HepG2 (cell line): ENCODE data around the gene CLIP2. TPM values are rescaled to one million over a fixed set of nuclear protein-coding genes. Genes with fewer than 3 reads are reported as not detected.

ENCODE experiments used
- ATAC-seq: fragments of 200-7000 bp; cut with Tn5 transposase; 3 replicates; pipeline ENCODE4 v1.9.1; 2020; ENCODE audit warnings: mild to moderate bottlenecking, moderate library complexity
- BruUV-seq: library from RNA; stranded (reverse); fragments of 400-500 nt; replicated peaks from 2 replicates; lab custom pipeline; 2021; lab: Mats Ljungman, UMichigan
- CTCF ChIA-PET: fragments of 300-600 bp; formaldehyde crosslinking; extraction: SDS; loops from one replicate; lab custom pipeline; 2021; ENCODE audit warnings: low total read pairs, inconsistent platforms, low intra/inter-chr PET ratio; lab: Yijun Ruan, JAX
- POLR2A ChIA-PET: fragments of 350-600 bp; sonication (Branson Sonifier 250); formaldehyde crosslinking; loops from one replicate; lab custom pipeline; 2020; ENCODE audit warnings: antibody characterized with exemption, inconsistent platforms; lab: Yijun Ruan, JAX
- DNase-seq: peaks from one replicate; pipeline ENCODE4 v3.0.0-alpha.2; 2015; ENCODE audit warnings: low spot score
- FAIRE-seq: peaks from 3 replicates; lab custom pipeline; 2011; peaks lifted over from hg19 to GRCh38; lab: Jason Lieb, UNC
- H2AFZ ChIP-seq: one replicate; pipeline ENCODE4 v1.6.1; 2011; ENCODE audit warnings: low read length, inconsistent platforms
- H3K27ac ChIP-seq: fragments of 300-600 bp; 3 replicates; pipeline ENCODE4 v1.8.0; 2011; ENCODE audit warnings: mixed run types, mild to moderate bottlenecking, mixed read lengths, low read length, inconsistent platforms; ENCODE audit not compliant: insufficient read depth; ENCODE audit errors: extremely low read length
- H3K27me3 ChIP-seq, 2 experiments: fragments of 200-600 bp in 1 of 2; 2 replicates in 1 of 2; 3 replicates in 1 of 2; pipeline versions ENCODE4 v1.6.0 to v1.8.0; 2011; ENCODE audit warnings: low read length in 2 of 2, mild to moderate bottlenecking in 2 of 2, moderate library complexity in 2 of 2, inconsistent platforms in 1 of 2; ENCODE audit not compliant: insufficient read depth in 2 of 2, control insufficient read depth in 1 of 2
- H3K36me3 ChIP-seq, 2 experiments: fragments of 200-600 bp in 1 of 2; replicated peaks in 1 of 2; 2 replicates in 1 of 2; 3 replicates in 1 of 2; pipeline versions ENCODE4 v1.5.1 to v1.8.0; 2011; ENCODE audit warnings: low read length in 2 of 2, inconsistent platforms in 1 of 2; ENCODE audit not compliant: insufficient read depth in 2 of 2, control insufficient read depth in 1 of 2
- H3K4me1 ChIP-seq: 2 replicates; pipeline ENCODE4 v1.5.1; 2012; ENCODE audit warnings: low read length, inconsistent platforms; ENCODE audit not compliant: insufficient read depth
- H3K4me2 ChIP-seq: 2 replicates; pipeline ENCODE4 v1.6.0; 2011; ENCODE audit warnings: low read depth, low read length, inconsistent platforms
- H3K4me3 ChIP-seq, 3 experiments: fragments of 200-600 bp in 1 of 3; sonication (generic), shearing (Covaris generic) in 1 of 3; replicated peaks in 1 of 3; 2 replicates each; pipeline ENCODE4 v1.5.1; 2011 to 2016; ENCODE audit warnings: low read length in 3 of 3, inconsistent platforms in 2 of 3, low read depth in 2 of 3, mild to moderate bottlenecking in 2 of 3, control low read depth in 1 of 3, mixed read lengths in 1 of 3; ENCODE audit not compliant: insufficient read depth in 1 of 3
- H3K79me2 ChIP-seq: one replicate; pipeline ENCODE4 v1.6.1; 2011; ENCODE audit warnings: low read length, inconsistent platforms; ENCODE audit not compliant: insufficient read depth
- H3K9ac ChIP-seq: 2 replicates; pipeline ENCODE4 v1.6.0; 2011; ENCODE audit warnings: mild to moderate bottlenecking, low read depth, low read length, inconsistent platforms; ENCODE audit not compliant: insufficient read depth
- H3K9me3 ChIP-seq: 2 replicates; pipeline ENCODE4 v1.5.1; 2012; ENCODE audit warnings: mild to moderate bottlenecking, low read length
- H4K20me1 ChIP-seq: 2 replicates; pipeline ENCODE4 v1.6.0; 2011; ENCODE audit warnings: inconsistent platforms, mild to moderate bottlenecking, low read length, moderate library complexity; ENCODE audit not compliant: insufficient read depth
- AGO1 ChIP-seq: fragments of 200-400 bp; formaldehyde crosslinking; IDR thresholded peaks from 2 replicates; pipeline ENCODE4 v1.6.1; 2017; ENCODE audit warnings: mild to moderate bottlenecking, low read depth, low read length, moderate library complexity; ENCODE audit not compliant: poor library complexity, severe bottlenecking
- ARNT ChIP-seq: fragments of 450-650 bp; IDR thresholded peaks from 2 replicates; pipeline ENCODE4 v1.6.1; 2017
- ARNT2 ChIP-seq: sonication (generic); formaldehyde crosslinking; IDR thresholded peaks from 2 replicates; pipeline ENCODE4 v1.8.0; 2022; ENCODE audit warnings: mild to moderate bottlenecking, low read depth, missing genetic modification reagents, moderate library complexity
- ATRX ChIP-seq: sonication (generic); formaldehyde crosslinking; IDR thresholded peaks from 2 replicates; pipeline ENCODE4 v1.4.0; 2020; ENCODE audit warnings: missing genetic modification reagents, borderline replicate concordance
- DPF2 ChIP-seq: sonication (generic); formaldehyde crosslinking; IDR thresholded peaks from 2 replicates; pipeline ENCODE4 v1.4.0; 2020; ENCODE audit warnings: mild to moderate bottlenecking, low read depth, missing genetic modification reagents, borderline replicate concordance
- FOSL1 ChIP-seq: sonication (generic); formaldehyde crosslinking; IDR thresholded peaks from 2 replicates; pipeline ENCODE4 v1.9.0; 2021; ENCODE audit warnings: missing genetic modification reagents, borderline replicate concordance
- MIXL1 ChIP-seq: IDR thresholded peaks from 2 replicates; pipeline ENCODE4 v1.6.1; 2016
- NCOA1 ChIP-seq: sonication (generic); formaldehyde crosslinking; IDR thresholded peaks from 2 replicates; pipeline ENCODE4 v1.9.0; 2021; ENCODE audit warnings: missing genetic modification reagents
- RARA ChIP-seq: IDR thresholded peaks from 2 replicates; pipeline ENCODE4 v1.6.1; 2016; ENCODE audit warnings: missing genetic modification reagents, missing compliant biosample characterization
- ZKSCAN5 ChIP-seq: sonication (generic); formaldehyde crosslinking; IDR thresholded peaks from 2 replicates; pipeline ENCODE4 v1.5.1; 2020; ENCODE audit warnings: mild to moderate bottlenecking, missing genetic modification reagents
- ZNF644 ChIP-seq: IDR thresholded peaks from 2 replicates; pipeline ENCODE4 v1.6.1; 2016; ENCODE audit warnings: low read depth
- WGBS: methylation state at CpG from one replicate; pipeline ENCODE4 v1.1.6; 2017; ENCODE audit warnings: low lambda C conversion rate; 5-methylcytosine and 5-hydroxymethylcytosine counted together
- in situ Hi-C: cut with HindIII; loops from 2 replicates; pipeline ENCODE4 v1.10.0; 2017; ENCODE audit warnings: low pct_unique_long_range_greater_than_20kb; ENCODE audit not compliant: extremely low pct_ligation_motif_present
- intact Hi-C: fragments of 100-400 bp; cut with micrococcal nuclease; formaldehyde crosslinking; loops from one replicate; pipeline ENCODE4 v1.10.0; 2022; ENCODE audit not compliant: unreplicated experiment
- polyA plus RNA-seq, 8 experiments: library from polyadenylated mRNA; depleted of rRNA in 3 of 8; stranded (reverse) in 7 of 8; unstranded in 1 of 8; fragments of >200 nt; fragmentation: Illumina TruSeq in 4 of 8; extraction: Trizol in 4 of 8; gene quantifications; 2 replicates each; pipeline versions ENCODE4 v1.2.1 to v1.2.3, GENCODE V29; 2011 to 2016; ENCODE audit warnings: low read depth in 4 of 8, missing spikeins in 1 of 8, mixed read lengths in 1 of 8; ENCODE audit not compliant: insufficient read depth in 1 of 8
- total RNA-seq, 5 experiments: library from RNA; depleted of rRNA; stranded (reverse); fragments of >200 nt; fragmentation: Illumina TruSeq; extraction: Trizol; gene quantifications; 2 replicates each; pipeline ENCODE4 v1.2.3, GENCODE V29; 2016; ENCODE audit warnings: low read depth in 1 of 5
- TF ChIP-seq, protein P1 (sequence below): sonication (generic); formaldehyde crosslinking; IDR thresholded peaks from 2 replicates; pipeline ENCODE4 v1.5.0; 2020; ENCODE audit warnings: mild to moderate bottlenecking, missing genetic modification reagents
- TF ChIP-seq, protein P2 (sequence below): sonication (generic); formaldehyde crosslinking; IDR thresholded peaks from 2 replicates; pipeline ENCODE4 v1.4.0; 2020; ENCODE audit warnings: mild to moderate bottlenecking, missing genetic modification reagents
- TF ChIP-seq, protein P3 (sequence below), 2 experiments: sonication (generic) in 1 of 2; formaldehyde crosslinking in 1 of 2; IDR thresholded peaks; 2 replicates each; pipeline versions ENCODE4 v1.4.0 to v1.6.1; 2018 to 2020; ENCODE audit warnings: missing genetic modification reagents in 2 of 2, borderline replicate concordance in 1 of 2, low read depth in 1 of 2, mild to moderate bottlenecking in 1 of 2, missing biosample characterization in 1 of 2

Gene CLIP2
- total and polyA plus RNA-seq, 2 of the 13 experiments (the other 11 are each of a cell fraction or from before 2014, with no cell fraction given), result 6.5 to 17.4 TPM

- CTCF ChIA-PET, result no interaction called here
- BruUV-seq, result no TSS peak
- H3K9ac ChIP-seq, result no peak overlapping the region
- 0 out of 2 replicates have a peak, but pooled peaks cover under 1% of the 10 kb centered on the region for H3K4me1 ChIP-seq
- intact Hi-C loops (no loop called here), in situ Hi-C loops (no loop called here)
- H3K27ac ChIP-seq, result no peak overlapping the region
- no peak; the same call in 2 of the 3 replicates for ATAC-seq
- TF ChIP-seq, protein P1, sequence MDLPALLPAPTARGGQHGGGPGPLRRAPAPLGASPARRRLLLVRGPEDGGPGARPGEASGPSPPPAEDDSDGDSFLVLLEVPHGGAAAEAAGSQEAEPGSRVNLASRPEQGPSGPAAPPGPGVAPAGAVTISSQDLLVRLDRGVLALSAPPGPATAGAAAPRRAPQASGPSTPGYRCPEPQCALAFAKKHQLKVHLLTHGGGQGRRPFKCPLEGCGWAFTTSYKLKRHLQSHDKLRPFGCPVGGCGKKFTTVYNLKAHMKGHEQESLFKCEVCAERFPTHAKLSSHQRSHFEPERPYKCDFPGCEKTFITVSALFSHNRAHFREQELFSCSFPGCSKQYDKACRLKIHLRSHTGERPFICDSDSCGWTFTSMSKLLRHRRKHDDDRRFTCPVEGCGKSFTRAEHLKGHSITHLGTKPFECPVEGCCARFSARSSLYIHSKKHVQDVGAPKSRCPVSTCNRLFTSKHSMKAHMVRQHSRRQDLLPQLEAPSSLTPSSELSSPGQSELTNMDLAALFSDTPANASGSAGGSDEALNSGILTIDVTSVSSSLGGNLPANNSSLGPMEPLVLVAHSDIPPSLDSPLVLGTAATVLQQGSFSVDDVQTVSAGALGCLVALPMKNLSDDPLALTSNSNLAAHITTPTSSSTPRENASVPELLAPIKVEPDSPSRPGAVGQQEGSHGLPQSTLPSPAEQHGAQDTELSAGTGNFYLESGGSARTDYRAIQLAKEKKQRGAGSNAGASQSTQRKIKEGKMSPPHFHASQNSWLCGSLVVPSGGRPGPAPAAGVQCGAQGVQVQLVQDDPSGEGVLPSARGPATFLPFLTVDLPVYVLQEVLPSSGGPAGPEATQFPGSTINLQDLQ (CRISPR knock-in tag), result no peak
- TF ChIP-seq RARA (CRISPR knock-in tag), result no peak
- no peak for TF ChIP-seq ATRX (CRISPR knock-in tag)
- TF ChIP-seq NCOA1 (CRISPR knock-in tag), result no peak
- TF ChIP-seq, protein P2, sequence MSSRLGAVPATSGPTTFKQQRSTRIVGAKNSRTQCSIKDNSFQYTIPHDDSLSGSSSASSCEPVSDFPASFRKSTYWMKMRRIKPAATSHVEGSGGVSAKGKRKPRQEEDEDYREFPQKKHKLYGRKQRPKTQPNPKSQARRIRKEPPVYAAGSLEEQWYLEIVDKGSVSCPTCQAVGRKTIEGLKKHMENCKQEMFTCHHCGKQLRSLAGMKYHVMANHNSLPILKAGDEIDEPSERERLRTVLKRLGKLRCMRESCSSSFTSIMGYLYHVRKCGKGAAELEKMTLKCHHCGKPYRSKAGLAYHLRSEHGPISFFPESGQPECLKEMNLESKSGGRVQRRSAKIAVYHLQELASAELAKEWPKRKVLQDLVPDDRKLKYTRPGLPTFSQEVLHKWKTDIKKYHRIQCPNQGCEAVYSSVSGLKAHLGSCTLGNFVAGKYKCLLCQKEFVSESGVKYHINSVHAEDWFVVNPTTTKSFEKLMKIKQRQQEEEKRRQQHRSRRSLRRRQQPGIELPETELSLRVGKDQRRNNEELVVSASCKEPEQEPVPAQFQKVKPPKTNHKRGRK (CRISPR knock-in tag), result no peak
- TF ChIP-seq MIXL1 (CRISPR knock-in tag), result no peak
- no peak for TF ChIP-seq DPF2 (CRISPR knock-in tag)
- no peak for TF ChIP-seq ZNF644 (CRISPR knock-in tag)
- TF ChIP-seq ARNT, result no peak
- TF ChIP-seq ZKSCAN5 (CRISPR knock-in tag), result no peak
- TF ChIP-seq, protein P3, sequence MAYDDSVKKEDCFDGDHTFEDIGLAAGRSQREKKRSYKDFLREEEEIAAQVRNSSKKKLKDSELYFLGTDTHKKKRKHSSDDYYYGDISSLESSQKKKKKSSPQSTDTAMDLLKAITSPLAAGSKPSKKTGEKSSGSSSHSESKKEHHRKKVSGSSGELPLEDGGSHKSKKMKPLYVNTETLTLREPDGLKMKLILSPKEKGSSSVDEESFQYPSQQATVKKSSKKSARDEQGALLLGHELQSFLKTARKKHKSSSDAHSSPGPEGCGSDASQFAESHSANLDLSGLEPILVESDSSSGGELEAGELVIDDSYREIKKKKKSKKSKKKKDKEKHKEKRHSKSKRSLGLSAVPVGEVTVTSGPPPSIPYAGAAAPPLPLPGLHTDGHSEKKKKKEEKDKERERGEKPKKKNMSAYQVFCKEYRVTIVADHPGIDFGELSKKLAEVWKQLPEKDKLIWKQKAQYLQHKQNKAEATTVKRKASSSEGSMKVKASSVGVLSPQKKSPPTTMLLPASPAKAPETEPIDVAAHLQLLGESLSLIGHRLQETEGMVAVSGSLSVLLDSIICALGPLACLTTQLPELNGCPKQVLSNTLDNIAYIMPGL (CRISPR knock-in tag; IDR thresholded peaks at IDR 0.05; ENCODE audit: borderline replicate concordance in 1 of 2, low read depth in 1 of 2), result no peak
- TF ChIP-seq ARNT2 (CRISPR knock-in tag), result no peak
- TF ChIP-seq AGO1, result no peak
- no peak for TF ChIP-seq FOSL1 (CRISPR knock-in tag)
- TF ChIP-seq, all 625 proteins: peak for 0
- WGBS, result 36% methylated on average over 4 of the region's 4 CpGs
- no peaks in the 10 kb centered on the region for H3K27me3 ChIP-seq
- H3K9me3 ChIP-seq, result no peaks in the 10 kb centered on the region
- POLR2A ChIA-PET, result no interaction called here
- no peak overlapping the region for H3K4me2 ChIP-seq
- FAIRE-seq (no peak), DNase-seq (no peak)
- no peak overlapping the region for H3K4me3 ChIP-seq
- no peak overlapping the region for H2AFZ ChIP-seq
- no peaks in the 10 kb centered on the region for H3K79me2 ChIP-seq
- H3K36me3 ChIP-seq, result no peaks in the 10 kb centered on the region
- no peaks in the 10 kb centered on the region for H4K20me1 ChIP-seq
Observed at GRCh38 chr7:74412056-74412455, 122.8 kb downstream of the CLIP2 start.
